ENCODE measurements around the gene ARHGAP12.
A peak's percentile ranks its signal among the peaks of the same experiment; 100 is the strongest.
"Not testable (repeated sequence)": the region's sequence is repeated elsewhere in the genome, so short reads cannot be mapped to it uniquely, and the experiment has no call there.

The ARHGAP12 gene

GRCh38 chr10:31928549-31929260 is at the start of gene ARHGAP12:
Gene ARHGAP12 (minus strand): TSS chr10:31928831. CDS start chr10:31908855, 19,976 bp downstream.
- DNase-seq = peak; percentile 76 to 80

- DNase-seq = no peak
These were observed 49.5 kb upstream of the ARHGAP12 start for GRCh38 chr10:31978156-31978483.

- no peak for DNase-seq
These were observed 49.0 kb upstream of the ARHGAP12 start for GRCh38 chr10:31977440-31978155.

GRCh38 chr10:31975157-31975765 is 46.6 kb upstream of the ARHGAP12 start:
- no peak for DNase-seq

- no peak for DNase-seq
These were observed 45.9 kb upstream of the ARHGAP12 start for GRCh38 chr10:31974434-31975124.

- no peak for DNase-seq
These were observed 43.9 kb upstream of the ARHGAP12 start for GRCh38 chr10:31972519-31973041.

GRCh38 chr10:31969847-31970246 is 41.2 kb upstream of the ARHGAP12 start:
- DNase-seq = not testable (repeated sequence)

GRCh38 chr10:31963589-31963980 is 35.0 kb upstream of the ARHGAP12 start:
- DNase-seq = no peak

- DNase-seq = no peak
These were observed 34.4 kb upstream of the ARHGAP12 start for GRCh38 chr10:31962826-31963588.

- no peak for DNase-seq
These were observed 32.8 kb upstream of the ARHGAP12 start for GRCh38 chr10:31961277-31962074.

- no peak for DNase-seq
These were observed 31.0 kb upstream of the ARHGAP12 start for GRCh38 chr10:31959461-31960173.

- DNase-seq = no peak
These were observed 30.2 kb upstream of the ARHGAP12 start for GRCh38 chr10:31958856-31959255.

GRCh38 chr10:31956200-31956946 is 27.7 kb upstream of the ARHGAP12 start:
- DNase-seq = no peak

- no peak for DNase-seq
These were observed 26.0 kb upstream of the ARHGAP12 start for GRCh38 chr10:31954410-31955191.

- DNase-seq = no peak
These were observed 24.8 kb upstream of the ARHGAP12 start for GRCh38 chr10:31953480-31953879.

GRCh38 chr10:31953080-31953479 is 24.4 kb upstream of the ARHGAP12 start:
- no peak for DNase-seq

- no peak for DNase-seq
These were observed 23.4 kb upstream of the ARHGAP12 start for GRCh38 chr10:31952066-31952465.

- DNase-seq = no peak
These were observed 20.6 kb upstream of the ARHGAP12 start for GRCh38 chr10:31949266-31949665.

GRCh38 chr10:31948021-31948420 is 19.4 kb upstream of the ARHGAP12 start:
- DNase-seq = no peak
